ENCODE measurements around the gene TSC22D2. TPM values are rescaled to one million over a fixed set of nuclear protein-coding genes. Genes with fewer than 3 reads are reported as not detected.
A peak's percentile ranks its signal among the peaks of the same experiment; 100 is the strongest.

TSC22D2 gene
- total RNA-seq, result 13.4 and 15.3 TPM in 2 replicates

DNA sequence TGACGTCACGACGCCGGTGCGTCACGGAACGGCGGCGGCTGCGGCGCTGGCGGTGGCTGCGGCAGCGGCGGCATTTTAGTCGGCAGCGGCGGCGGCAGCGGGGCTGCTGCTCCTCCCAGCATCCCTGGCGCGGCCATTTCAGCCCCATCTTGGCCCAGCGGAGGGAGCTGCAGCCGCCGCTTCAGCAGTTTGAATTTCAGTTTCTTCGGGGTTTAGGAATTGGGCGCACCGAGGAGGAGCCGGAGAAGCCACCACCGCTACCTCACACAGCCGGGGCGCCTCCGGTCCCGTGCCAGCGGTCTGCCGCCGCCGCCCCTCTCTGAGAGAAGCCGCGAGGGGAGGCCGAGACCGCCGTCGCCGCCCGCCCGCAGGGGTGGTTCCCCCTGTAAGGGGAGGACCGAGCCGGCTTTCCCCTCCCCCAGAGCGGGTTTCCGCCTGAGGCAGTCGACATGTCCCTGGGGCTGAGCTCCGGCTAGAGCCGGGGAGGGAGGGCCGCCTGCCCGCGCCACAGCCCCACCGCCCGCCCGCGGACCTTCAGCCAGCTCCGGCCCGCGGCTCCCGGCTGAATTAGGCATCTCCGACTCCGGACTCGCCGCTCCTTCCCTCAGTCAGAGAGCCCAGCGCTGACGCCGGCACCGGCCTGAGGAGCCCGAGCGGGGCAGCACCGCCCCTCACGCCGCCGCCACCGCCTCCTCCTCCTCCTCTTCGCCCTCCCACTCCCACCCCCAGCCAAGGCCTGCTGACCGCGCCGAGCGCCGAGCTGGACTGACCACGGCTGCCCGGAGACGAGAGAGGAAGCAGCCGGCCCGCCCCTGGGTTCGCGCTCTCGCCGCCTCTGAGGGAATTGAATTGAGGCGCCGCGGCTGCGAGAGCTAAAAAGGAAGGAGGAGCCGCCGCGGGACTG, at the start of gene TSC22D2:
TSC22D2 (plus strand) TSS at position 78 of the 904 bp plus-strand sequence. CDS start 1,053 bp downstream, outside the sequence.
- H3K9me3 ChIP-seq (ENCODE audit: low read depth, low read length), result no peaks in the 10 kb centered on the region
- peak within 1 kb of the TSS; percentile 98 for H3K4me3 ChIP-seq (ENCODE audit: insufficient read depth, low read length)
- H3K27me3 ChIP-seq (ENCODE audit: insufficient read depth, low read length), result no peaks in the 10 kb centered on the region
- peak; percentile 97 for DNase-seq (ENCODE audit: insufficient read length, low spot score, missing footprints)
- H3K27ac ChIP-seq (ENCODE audit: low read depth, low read length), result peak within 1 kb of the TSS; percentile 100
- TF ChIP-seq, protein P1, sequence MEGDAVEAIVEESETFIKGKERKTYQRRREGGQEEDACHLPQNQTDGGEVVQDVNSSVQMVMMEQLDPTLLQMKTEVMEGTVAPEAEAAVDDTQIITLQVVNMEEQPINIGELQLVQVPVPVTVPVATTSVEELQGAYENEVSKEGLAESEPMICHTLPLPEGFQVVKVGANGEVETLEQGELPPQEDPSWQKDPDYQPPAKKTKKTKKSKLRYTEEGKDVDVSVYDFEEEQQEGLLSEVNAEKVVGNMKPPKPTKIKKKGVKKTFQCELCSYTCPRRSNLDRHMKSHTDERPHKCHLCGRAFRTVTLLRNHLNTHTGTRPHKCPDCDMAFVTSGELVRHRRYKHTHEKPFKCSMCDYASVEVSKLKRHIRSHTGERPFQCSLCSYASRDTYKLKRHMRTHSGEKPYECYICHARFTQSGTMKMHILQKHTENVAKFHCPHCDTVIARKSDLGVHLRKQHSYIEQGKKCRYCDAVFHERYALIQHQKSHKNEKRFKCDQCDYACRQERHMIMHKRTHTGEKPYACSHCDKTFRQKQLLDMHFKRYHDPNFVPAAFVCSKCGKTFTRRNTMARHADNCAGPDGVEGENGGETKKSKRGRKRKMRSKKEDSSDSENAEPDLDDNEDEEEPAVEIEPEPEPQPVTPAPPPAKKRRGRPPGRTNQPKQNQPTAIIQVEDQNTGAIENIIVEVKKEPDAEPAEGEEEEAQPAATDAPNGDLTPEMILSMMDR (IDR thresholded peaks at IDR 0.05; ENCODE audit: extremely low read depth, low read depth, low read length), result peak; percentile 8
- peaks cover 66% of the 10 kb centered on the region for H3K79me2 ChIP-seq (ENCODE audit: insufficient read depth, low read length)
- H3K4me1 ChIP-seq (ENCODE audit: insufficient read depth, low read length), result peaks cover 10% of the 10 kb centered on the region
- peaks cover 44% of the 10 kb centered on the region for H4K20me1 ChIP-seq (ENCODE audit: insufficient read depth, low read length)
- H3K4me2 ChIP-seq (ENCODE audit: insufficient read depth, low read length), result peak within 1 kb of the TSS; percentile 98
- H2AFZ ChIP-seq (ENCODE audit: low read length), result peak within 1 kb of the TSS; percentile 74
- H3K36me3 ChIP-seq (ENCODE audit: insufficient read depth, low read length), result peaks cover 4% of the 10 kb centered on the region

DNA sequence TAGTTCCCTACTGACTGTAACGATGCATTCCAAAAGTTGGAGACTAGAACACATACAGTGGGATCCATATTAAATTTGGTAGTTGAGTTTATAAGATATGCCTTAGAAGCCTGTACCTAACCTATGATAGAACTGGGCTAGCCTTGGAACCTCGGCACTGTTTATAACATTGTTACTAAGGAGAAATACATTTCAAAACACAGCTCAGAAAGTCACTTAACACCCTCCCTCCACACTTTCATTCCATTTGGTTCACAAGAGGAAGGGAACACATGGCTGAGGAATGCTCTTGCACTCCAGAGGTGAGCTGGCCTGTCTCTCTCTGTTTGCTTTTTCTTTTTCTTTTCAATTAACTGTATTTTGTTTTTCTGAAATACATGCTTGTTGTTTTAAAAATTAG, 48.7 kb upstream of the TSC22D2 start:
- no peaks in the 10 kb centered on the region for H3K27me3 ChIP-seq (ENCODE audit: insufficient read depth, low read length)
- no peak for DNase-seq (ENCODE audit: insufficient read length, low spot score, missing footprints)
- no peak overlapping the region for H2AFZ ChIP-seq (ENCODE audit: low read length)
- H3K4me2 ChIP-seq (ENCODE audit: insufficient read depth, low read length), result no peak overlapping the region
- no peaks in the 10 kb centered on the region for H3K4me1 ChIP-seq (ENCODE audit: insufficient read depth, low read length)
- H3K36me3 ChIP-seq (ENCODE audit: insufficient read depth, low read length), result no peaks in the 10 kb centered on the region
- no peak overlapping the region for H3K27ac ChIP-seq (ENCODE audit: low read depth, low read length)
- H3K9me3 ChIP-seq (ENCODE audit: low read depth, low read length), result no peaks in the 10 kb centered on the region
- no peaks in the 10 kb centered on the region for H4K20me1 ChIP-seq (ENCODE audit: insufficient read depth, low read length)
- H3K79me2 ChIP-seq (ENCODE audit: insufficient read depth, low read length), result no peaks in the 10 kb centered on the region
- TF ChIP-seq, protein P1 (IDR thresholded peaks at IDR 0.05; ENCODE audit: extremely low read depth, low read depth, low read length), result no peak
- H3K4me3 ChIP-seq (ENCODE audit: insufficient read depth, low read length), result no peak overlapping the region

DNA sequence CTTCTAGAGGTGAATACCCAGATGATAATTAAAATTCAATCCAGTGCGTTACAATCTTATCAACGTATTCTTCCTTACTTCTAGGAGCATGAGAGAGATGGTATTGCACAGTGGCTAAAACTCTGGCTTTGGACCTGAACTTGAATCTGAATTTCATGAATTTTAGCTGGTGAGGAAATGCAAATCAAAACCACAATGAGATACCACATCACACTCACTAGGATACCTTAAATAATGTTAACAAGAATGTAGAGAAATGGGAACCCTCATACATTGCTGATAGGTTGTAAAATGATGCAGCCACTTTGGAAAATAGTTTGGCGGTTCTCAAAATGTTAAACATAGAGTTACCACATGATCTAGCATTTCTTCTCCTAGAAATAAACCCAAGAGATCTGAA, 47.1 kb upstream of the TSC22D2 start:
- Histone ChIP-seq H3K79me2 (ENCODE audit: insufficient read depth, low read length) (no peaks in the 10 kb centered on the region), H3K36me3 (ENCODE audit: insufficient read depth, low read length) (no peaks in the 10 kb centered on the region), H3K9me3 (ENCODE audit: low read depth, low read length) (no peaks in the 10 kb centered on the region), H4K20me1 (ENCODE audit: insufficient read depth, low read length) (no peaks in the 10 kb centered on the region), H2AFZ (ENCODE audit: low read length) (no peak overlapping the region), H3K27me3 (ENCODE audit: insufficient read depth, low read length) (no peaks in the 10 kb centered on the region), H3K4me1 (ENCODE audit: insufficient read depth, low read length) (peaks cover 8% of the 10 kb centered on the region), H3K4me2 (ENCODE audit: insufficient read depth, low read length) (no peak overlapping the region), H3K27ac (ENCODE audit: low read depth, low read length) (no peak overlapping the region), H3K4me3 (ENCODE audit: insufficient read depth, low read length) (no peak overlapping the region)
- no peak for DNase-seq (ENCODE audit: insufficient read length, low spot score, missing footprints)
- TF ChIP-seq, protein P1 (IDR thresholded peaks at IDR 0.05; ENCODE audit: extremely low read depth, low read depth, low read length), result no peak

All from osteoblast (primary cell).